ENCODE measurements around the gene SPEF1.

GRCh38 chr20:3739054-3739925 is 42.0 kb downstream of the SPEF1 start:
- TF ChIP-seq POLR2A (IDR thresholded peaks at IDR 0.05; ENCODE audit: low read length) = no peak
- no peak for TF ChIP-seq GATA1 (IDR thresholded peaks at IDR 0.05; ENCODE audit: low read depth, low read length)
